Esophagus (tissue), 2 donors: ENCODE results near the gene YJEFN3. TPM values are rescaled to one million over a fixed set of nuclear protein-coding genes. Genes with fewer than 3 reads are reported as not detected.

Experiments used
- H3K27ac ChIP-seq, 2 donors: one replicate each; pipeline ENCODE4 v1.5.1; 2013; ENCODE audit warnings: low read depth in 2 of 2, mild to moderate bottlenecking in 2 of 2, inconsistent platforms in 1 of 2, low read length in 1 of 2, moderate library complexity in 1 of 2
- H3K27me3 ChIP-seq, 2 donors: one replicate each; pipeline ENCODE4 v1.6.1; 2013; ENCODE audit warnings: low read length in 2 of 2, control low read depth in 1 of 2, mild to moderate bottlenecking in 1 of 2; ENCODE audit not compliant: insufficient read depth in 2 of 2, control insufficient read depth in 1 of 2
- H3K36me3 ChIP-seq, 2 donors: one replicate each; pipeline ENCODE4 v1.6.1; 2013; ENCODE audit warnings: low read length in 1 of 2; ENCODE audit not compliant: control insufficient read depth in 2 of 2, insufficient read depth in 2 of 2
- H3K4me1 ChIP-seq, 2 donors: one replicate each; pipeline ENCODE4 v1.6.1; 2013; ENCODE audit warnings: low read length in 1 of 2; ENCODE audit not compliant: control insufficient read depth in 2 of 2, insufficient read depth in 2 of 2
- H3K4me3 ChIP-seq, 2 donors: one replicate each; pipeline ENCODE4 v1.5.1; 2013; ENCODE audit warnings: low read length in 2 of 2, mild to moderate bottlenecking in 2 of 2, low read depth in 1 of 2, moderate library complexity in 1 of 2
- H3K9me3 ChIP-seq, 2 donors: one replicate each; pipeline ENCODE4 v1.6.1; 2013; ENCODE audit warnings: mild to moderate bottlenecking in 2 of 2, low read depth in 1 of 2, low read length in 1 of 2, moderate library complexity in 1 of 2; ENCODE audit not compliant: control insufficient read depth in 2 of 2, insufficient read depth in 1 of 2
- WGBS, 2 donors: extraction: QIAGEN DNeasy Blood & Tissue Kit; methylation state at CpG; one replicate each; pipeline ENCODE4 v1.1.7; 2013; 5-methylcytosine and 5-hydroxymethylcytosine counted together
- polyA plus RNA-seq, 2 donors: library from polyadenylated mRNA; stranded (reverse); fragments of 200-250 nt; gene quantifications; one replicate each; pipeline ENCODE4 v1.2.3, GENCODE V29; 2013
- donor health status: healthy with polysubstance abuse.
- donor health status: Bipolar disorder and iron deficiency.

Gene YJEFN3
- polyA plus RNA-seq, 2 donors, result 1.6 to 7.3 TPM

DNA sequence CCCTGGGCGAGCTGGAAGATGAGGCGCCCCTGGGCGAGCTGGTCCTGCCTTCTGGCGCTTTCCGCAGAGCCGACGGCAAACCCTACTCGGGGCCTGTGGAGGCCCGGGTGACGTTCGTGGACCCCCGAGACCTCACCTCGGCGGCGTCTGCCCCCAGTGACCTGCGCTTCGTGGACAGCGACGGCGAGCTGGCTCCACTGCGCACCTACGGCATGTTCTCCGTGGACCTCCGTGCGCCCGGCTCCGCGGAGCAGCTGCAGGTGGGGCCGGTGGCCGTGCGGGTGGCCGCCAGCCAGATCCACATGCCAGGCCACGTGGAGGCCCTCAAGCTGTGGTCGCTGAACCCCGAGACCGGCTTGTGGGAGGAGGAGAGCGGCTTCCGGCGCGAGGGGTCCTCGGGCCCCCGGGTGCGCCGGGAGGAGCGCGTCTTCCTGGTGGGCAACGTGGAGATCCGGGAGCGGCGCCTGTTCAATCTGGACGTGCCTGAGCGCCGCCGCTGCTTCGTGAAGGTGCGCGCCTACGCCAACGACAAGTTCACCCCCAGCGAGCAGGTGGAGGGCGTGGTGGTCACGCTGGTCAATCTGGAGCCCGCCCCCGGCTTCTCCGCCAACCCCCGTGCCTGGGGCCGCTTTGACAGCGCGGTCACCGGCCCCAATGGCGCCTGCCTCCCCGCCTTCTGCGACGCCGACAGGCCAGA, 15.7 kb downstream of the YJEFN3 start:
- 88 to 92% methylated on average over 75 of the region's 75 CpGs for WGBS, 2 donors
- Histone ChIP-seq H3K4me1 (peaks cover 2 to 12% of the 10 kb centered on the region in 2 donors), H3K9me3 (peaks cover 0 to 11% of the 10 kb centered on the region in 2 donors), H3K27ac (no peak overlapping the region), H3K4me3 (no peak overlapping the region), H3K27me3 (peaks cover 0 to 6% of the 10 kb centered on the region in 2 donors), H3K36me3 (no peaks in the 10 kb centered on the region)

- no peaks in the 10 kb centered on the region for H3K27me3 ChIP-seq
- no peak overlapping the region for H3K4me3 ChIP-seq
- peaks cover 2 to 11% of the 10 kb centered on the region in 2 donors for H3K4me1 ChIP-seq
- 89 to 93% methylated on average over 53 of the region's 53 CpGs for WGBS, 2 donors
- H3K36me3 ChIP-seq, result no peaks in the 10 kb centered on the region
- H3K27ac ChIP-seq, result no peak overlapping the region
- peaks cover 0 to 7% of the 10 kb centered on the region in 2 donors for H3K9me3 ChIP-seq
Measured at GRCh38 chr19:19544954-19545591, 16.4 kb downstream of the YJEFN3 start.

GRCh38 chr19:19545707-19546106, 17.0 kb downstream of the YJEFN3 start:
- peaks cover 0 to 5% of the 10 kb centered on the region in 2 donors for H3K9me3 ChIP-seq
- H3K36me3 ChIP-seq, result no peaks in the 10 kb centered on the region
- WGBS, 2 donors, result 92 to 93% methylated on average over 23 of the region's 23 CpGs
- H3K27ac ChIP-seq, result no peak overlapping the region
- peaks cover 2 to 7% of the 10 kb centered on the region in 2 donors for H3K4me1 ChIP-seq
- H3K27me3 ChIP-seq, result no peaks in the 10 kb centered on the region
- H3K4me3 ChIP-seq, result no peak overlapping the region

DNA sequence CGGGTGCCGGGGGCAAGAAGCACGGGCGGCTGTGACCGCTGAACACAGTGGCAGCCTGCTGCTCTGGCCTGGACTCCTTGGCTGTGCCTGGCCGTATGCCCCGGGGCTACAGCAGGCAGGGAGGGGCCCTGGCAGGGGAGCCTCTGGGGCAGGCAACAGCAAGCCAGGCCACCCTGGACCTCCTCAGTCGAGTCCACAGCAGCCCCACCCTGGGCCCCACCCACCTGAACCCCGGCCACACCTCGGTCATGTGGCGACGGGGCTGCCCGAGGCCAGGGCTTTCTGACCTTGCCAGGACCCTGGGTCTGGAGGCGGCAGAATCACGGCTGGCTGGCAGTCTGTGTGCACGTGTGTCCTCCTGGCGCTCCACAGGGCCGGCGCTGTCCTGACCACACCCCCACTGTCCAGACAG, 18.0 kb downstream of the YJEFN3 start:
- H3K27me3 ChIP-seq, result no peaks in the 10 kb centered on the region

DNA sequence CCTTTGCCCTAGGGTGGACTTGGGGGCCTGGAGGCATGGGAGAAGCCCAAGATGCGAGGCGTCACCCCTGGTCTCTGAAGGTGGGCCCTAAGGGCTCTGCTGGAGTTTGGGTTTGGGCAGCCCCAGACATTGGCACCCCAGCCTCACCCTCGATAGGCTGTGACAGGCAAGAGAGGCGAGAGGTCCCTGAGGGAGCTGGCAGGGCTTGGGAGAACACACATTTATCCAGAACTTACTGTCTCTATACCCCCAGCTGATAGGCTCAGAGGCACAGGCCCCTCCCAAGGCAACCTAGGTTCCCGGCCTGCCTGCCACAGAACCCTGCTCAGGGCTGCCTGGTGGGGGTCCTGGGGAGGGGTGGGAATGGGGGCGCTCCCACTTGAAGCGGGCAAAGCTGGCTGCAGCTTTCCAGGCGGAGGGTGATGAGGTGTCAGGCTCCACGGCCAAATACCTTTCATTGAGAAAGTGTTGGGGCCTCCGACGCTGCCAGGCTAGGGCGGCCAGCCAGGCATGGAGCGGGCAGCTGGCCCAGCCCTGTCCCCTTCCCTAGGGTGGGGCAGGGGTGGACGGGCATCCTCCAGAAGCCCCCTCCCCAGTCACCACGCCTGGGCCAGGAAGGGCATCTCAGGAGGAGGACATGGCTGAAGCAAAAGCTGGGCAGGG, 19.1 kb downstream of the YJEFN3 start:
- WGBS, 2 donors, result 36 to 44% methylated on average over 12 to 15 of the region's 15 CpGs
- Histone ChIP-seq H3K4me1 (peaks cover 0 to 2% of the 10 kb centered on the region in 2 donors), H3K27ac (no peak overlapping the region), H3K27me3 (no peaks in the 10 kb centered on the region), H3K4me3 (no peak overlapping the region), H3K9me3 (peaks cover 0 to 2% of the 10 kb centered on the region in 2 donors), H3K36me3 (no peaks in the 10 kb centered on the region)

More for the DNA sequence above, 18.0 kb downstream of the YJEFN3 start:
- H3K4me1 ChIP-seq, result peaks cover 0 to 2% of the 10 kb centered on the region in 2 donors
- no peak overlapping the region for H3K4me3 ChIP-seq
- WGBS, 2 donors, result 44 to 46% methylated on average over 19 of the region's 19 CpGs
- H3K36me3 ChIP-seq, result no peaks in the 10 kb centered on the region
- H3K27ac ChIP-seq, result no peak overlapping the region
- peaks cover 0 to 2% of the 10 kb centered on the region in 2 donors for H3K9me3 ChIP-seq

DNA sequence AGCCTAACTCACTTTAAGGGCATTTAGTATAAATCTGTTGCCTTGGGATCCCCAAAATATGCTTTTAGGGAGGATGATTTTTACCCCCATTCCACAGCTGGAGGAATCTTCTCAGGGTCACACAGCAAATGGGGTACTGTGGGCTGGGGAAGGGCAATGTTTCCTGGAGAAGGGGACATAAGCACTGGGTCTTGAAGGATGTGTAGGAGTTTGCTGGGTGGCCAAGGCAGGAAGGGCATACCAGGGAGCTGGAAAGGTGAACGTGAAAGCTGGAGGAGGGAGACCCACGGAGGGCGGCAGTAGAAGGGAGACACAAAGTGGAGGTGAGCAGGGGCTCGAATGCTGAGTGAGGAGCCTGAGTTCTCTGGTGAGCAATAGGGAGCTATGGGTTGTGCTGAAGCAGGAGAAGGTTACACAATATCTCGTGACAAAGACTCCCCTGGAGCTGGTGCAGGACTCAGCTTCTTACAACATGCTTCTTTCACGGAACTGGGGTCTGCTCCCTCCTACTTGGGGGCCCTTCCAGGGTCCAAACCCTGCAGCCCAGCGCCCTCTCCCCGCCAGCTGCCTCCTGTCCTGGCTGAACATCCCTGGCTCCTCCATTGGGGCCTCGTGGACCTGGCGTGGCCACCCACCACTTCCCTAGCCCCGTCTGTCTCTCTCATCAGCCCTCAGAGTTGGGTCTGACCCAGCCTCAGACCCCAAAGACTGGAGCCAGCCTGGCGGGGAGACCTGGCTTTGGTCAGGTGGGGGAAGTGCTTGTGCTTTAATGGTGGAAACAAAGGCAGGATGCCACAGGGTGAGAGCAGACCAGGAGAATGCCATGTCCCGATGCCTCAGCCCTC, 20.4 kb downstream of the YJEFN3 start:
- Histone ChIP-seq H3K9me3 (peaks cover 0 to 2% of the 10 kb centered on the region in 2 donors), H3K27ac (no peak overlapping the region), H3K36me3 (no peaks in the 10 kb centered on the region), H3K4me3 (no peak overlapping the region), H3K27me3 (no peaks in the 10 kb centered on the region), H3K4me1 (peaks cover 0 to 2% of the 10 kb centered on the region in 2 donors)
- 66 to 67% methylated on average over 13 of the region's 13 CpGs for WGBS, 2 donors

DNA sequence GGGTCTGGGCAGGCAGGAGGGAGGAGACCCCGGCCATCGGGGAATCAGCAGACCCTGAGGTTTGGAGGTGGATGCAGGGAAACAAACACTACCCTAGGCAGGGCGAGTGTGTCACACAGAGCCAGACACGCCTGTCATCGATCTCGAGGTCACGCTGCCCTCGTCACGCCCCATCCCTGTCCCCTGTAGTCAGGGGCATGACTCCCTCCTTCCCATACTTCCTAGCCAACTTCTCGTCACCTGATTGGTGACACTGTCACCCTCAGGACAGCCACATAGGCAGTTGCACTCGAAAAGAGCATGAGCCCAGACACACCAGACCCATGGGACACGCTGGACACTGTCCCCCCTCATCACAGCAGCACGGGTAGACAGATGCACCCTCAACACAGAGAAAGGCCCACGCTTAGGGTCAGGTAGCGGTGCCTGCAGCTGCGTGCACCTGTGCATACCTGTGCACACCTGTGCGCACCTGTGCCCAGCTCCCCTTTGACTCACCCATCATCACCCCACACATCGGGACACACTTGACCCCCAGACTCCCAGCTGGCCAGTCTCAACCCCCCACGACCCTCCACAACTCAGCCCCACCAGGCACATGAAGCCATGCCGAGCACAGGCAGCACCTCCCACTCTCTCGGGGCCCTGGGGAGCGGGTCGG, 21.2 kb downstream of the YJEFN3 start:
- Histone ChIP-seq H3K4me1 (peaks cover 0 to 2% of the 10 kb centered on the region in 2 donors), H3K9me3 (peaks cover 0 to 2% of the 10 kb centered on the region in 2 donors), H3K27ac (no peak overlapping the region), H3K4me3 (no peak overlapping the region), H3K36me3 (no peaks in the 10 kb centered on the region), H3K27me3 (no peaks in the 10 kb centered on the region)
- WGBS, 2 donors, result 59 to 66% methylated on average over 23 of the region's 23 CpGs

DNA sequence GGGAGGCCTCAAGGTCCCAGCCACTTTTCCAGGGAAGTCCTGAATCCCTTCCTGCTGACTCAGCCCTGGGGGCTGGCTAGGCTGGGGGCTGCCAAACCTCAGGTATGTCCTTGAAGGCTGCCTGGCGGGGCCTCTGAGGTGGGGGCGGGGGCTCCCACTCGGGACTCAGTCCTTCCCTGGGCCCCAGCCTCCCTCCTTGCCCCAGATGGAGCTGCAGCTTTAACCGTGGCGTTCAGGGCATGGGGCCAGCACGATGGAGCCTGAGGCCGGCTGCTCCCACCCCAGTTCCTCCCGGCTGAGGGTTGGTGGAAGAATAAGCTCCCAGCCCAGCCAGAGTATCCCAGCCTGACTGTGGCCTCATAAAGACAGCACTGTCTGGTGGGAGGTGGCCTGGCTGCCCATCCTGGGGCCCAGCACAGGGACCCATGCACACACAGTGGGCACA, 21.8 kb downstream of the YJEFN3 start:
- H3K27me3 ChIP-seq, result no peaks in the 10 kb centered on the region
- WGBS, 2 donors, result 42 to 45% methylated on average over 8 of the region's 8 CpGs
- peaks cover 0 to 2% of the 10 kb centered on the region in 2 donors for H3K4me1 ChIP-seq
- peaks cover 0 to 2% of the 10 kb centered on the region in 2 donors for H3K9me3 ChIP-seq
- no peak overlapping the region for H3K27ac ChIP-seq
- no peaks in the 10 kb centered on the region for H3K36me3 ChIP-seq
- H3K4me3 ChIP-seq, result no peak overlapping the region
